22Rv1 (cell line): Measurements from ENCODE around the gene SIRT1.
"Not testable (repeated sequence)": the region's sequence is repeated elsewhere in the genome, so short reads cannot be mapped to it uniquely, and the experiment has no call there.

Experiments
- H3K27ac ChIP-seq: fragments of 450-650 bp; 2 replicates; pipeline ENCODE4 v1.5.1; 2017
- ZFX ChIP-seq: fragments of 450-650 bp; IDR thresholded peaks from 2 replicates; pipeline ENCODE4 v1.6.1; 2017; ENCODE audit warnings: antibody characterized with exemption, borderline replicate concordance
- TF ChIP-seq, protein P1 (sequence below): fragments of 450-650 bp; IDR thresholded peaks from 2 replicates; pipeline ENCODE4 v1.5.1; 2017; ENCODE audit warnings: mild to moderate bottlenecking

Gene SIRT1

DNA sequence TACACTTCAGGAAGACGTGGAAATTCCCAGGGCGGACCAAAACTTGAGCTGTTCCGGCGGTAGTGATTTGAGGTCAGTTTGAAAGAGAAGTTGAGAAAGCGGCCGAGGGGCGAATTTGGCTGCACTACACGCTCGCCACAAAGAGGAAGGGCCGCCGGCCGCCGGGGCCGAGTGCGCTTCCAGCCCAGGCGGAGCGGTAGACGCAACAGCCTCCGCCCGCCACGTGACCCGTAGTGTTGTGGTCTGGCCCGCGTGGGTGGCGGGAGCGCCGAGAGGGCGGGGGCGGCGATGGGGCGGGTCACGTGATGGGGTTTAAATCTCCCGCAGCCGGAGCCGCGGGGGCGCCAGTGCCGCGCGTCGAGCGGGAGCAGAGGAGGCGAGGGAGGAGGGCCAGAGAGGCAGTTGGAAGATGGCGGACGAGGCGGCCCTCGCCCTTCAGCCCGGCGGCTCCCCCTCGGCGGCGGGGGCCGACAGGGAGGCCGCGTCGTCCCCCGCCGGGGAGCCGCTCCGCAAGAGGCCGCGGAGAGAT, at the start of gene SIRT1:
SIRT1 (plus strand) TSS at position 344 of the 529 bp plus-strand sequence; CDS start at position 410, 66 bp downstream.
- TF ChIP-seq ZFX, result no peak
- TF ChIP-seq, protein P1, sequence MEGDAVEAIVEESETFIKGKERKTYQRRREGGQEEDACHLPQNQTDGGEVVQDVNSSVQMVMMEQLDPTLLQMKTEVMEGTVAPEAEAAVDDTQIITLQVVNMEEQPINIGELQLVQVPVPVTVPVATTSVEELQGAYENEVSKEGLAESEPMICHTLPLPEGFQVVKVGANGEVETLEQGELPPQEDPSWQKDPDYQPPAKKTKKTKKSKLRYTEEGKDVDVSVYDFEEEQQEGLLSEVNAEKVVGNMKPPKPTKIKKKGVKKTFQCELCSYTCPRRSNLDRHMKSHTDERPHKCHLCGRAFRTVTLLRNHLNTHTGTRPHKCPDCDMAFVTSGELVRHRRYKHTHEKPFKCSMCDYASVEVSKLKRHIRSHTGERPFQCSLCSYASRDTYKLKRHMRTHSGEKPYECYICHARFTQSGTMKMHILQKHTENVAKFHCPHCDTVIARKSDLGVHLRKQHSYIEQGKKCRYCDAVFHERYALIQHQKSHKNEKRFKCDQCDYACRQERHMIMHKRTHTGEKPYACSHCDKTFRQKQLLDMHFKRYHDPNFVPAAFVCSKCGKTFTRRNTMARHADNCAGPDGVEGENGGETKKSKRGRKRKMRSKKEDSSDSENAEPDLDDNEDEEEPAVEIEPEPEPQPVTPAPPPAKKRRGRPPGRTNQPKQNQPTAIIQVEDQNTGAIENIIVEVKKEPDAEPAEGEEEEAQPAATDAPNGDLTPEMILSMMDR, result no peak
- peak within 1 kb of the TSS; percentile 95 for H3K27ac ChIP-seq

DNA sequence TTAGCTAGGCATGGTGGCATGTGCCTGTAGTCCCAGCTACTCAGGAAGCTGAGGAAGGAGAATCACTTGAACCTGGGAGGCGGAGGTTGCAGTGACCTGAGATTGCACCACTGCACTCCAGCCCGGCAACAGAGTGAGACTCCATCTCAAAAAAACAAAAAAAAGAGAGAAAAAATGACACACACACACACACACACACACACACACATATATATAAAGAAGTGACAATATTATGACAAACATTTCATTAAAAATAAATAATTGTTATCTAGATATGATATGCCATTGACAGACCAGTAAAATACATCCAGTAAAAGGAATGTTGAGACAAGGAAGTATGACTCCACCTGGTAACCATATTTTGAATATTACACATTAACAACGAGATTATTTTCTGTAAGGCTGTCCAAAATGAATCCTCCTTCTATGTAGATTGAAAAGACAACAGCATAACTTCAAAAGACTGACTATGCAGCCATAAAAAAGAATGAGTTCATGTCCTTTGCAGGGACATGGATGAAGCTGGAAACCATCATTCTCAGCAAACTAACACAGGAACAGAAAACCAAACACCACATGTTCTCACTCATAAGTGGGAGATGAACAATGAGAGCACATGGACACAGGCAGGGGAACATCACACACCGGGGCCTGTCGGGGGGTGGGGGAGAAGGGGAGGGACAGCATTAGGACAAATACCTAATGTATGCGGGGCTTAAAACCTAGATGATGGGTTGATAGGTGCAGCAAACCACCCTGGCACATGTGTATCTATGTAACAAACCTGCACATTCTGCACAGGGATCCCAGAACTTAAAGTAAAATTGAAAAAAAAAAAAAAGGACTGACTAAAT, 48.7 kb upstream of the SIRT1 start:
- H3K27ac ChIP-seq, result not testable (repeated sequence)

DNA sequence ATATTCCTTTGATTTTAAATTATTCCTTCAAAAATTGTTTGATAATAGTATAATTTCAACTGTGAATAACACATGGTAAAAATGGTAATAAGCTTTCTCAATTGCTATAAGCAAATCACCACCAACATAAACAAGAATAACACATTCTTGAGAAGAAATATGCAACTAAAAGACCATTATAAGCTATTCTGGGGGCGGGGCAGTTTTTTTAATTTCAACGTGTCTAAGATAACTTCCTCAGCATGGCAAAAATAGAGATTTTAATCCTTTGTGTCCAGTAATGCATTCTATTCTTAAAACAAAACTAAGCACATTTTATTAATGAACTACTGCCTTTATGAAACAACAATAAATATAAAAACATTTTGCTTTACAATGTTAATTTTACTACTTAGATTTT, 48.0 kb upstream of the SIRT1 start:
- H3K27ac ChIP-seq, result no peak overlapping the region
- TF ChIP-seq, protein P1, result no peak
- no peak for TF ChIP-seq ZFX

DNA sequence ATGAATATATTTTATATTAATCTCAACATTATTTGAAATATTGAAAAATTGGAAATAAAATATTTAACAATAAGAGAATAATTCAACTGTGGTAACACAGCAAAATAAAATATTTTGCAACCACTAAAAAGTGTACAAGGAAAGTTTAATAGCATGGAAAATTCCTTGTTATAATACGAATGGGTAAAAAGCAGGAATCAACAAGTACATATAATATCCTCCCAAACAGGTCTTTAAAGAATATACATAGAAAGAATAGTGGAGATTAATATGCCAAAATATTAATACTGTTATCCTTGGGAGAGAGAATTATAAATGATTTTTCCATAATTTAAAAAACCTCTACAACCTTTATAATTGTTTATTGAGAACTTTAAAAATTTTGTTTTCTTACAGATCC, 47.5 kb upstream of the SIRT1 start:
- TF ChIP-seq, protein P1, result no peak
- no peak for TF ChIP-seq ZFX
- H3K27ac ChIP-seq, result peak overlapping the region; percentile 54

DNA sequence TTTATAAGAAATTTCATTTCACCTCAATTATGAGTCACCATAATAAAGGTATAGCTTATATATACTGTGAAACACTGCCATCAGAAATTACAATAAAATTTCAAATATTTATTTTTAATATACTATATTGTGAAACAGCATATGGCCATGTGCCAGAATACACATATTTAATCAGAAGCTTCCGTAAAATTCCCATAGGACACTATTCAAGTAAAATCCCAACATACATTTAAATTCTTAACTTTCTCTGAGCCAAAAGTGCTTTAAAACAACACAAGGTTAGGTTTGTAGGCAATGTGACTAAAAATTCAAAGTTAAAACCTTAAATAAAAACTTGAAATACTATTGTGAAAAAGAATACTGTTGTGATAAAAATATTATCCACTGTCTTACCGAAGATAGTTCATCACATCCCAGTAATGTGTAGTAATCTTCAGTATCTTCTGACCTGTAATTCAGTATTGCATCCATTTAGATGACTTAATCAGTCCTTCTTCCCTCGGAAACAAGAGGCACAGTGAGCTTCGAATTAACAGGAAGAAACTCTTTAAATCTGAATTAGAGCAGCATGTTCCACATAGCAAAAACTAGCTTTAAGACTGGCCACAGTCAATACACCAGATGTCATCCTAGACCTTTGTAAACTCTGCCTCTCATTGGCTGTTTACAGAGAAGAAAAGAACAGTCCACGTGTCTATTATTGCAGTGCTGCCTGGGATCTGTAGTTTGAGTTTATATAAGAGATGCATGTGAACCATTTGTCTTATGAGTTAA, 46.7 kb upstream of the SIRT1 start, which contains the start of gene DNAJC12:
DNAJC12 (minus strand) TSS at position 648 of the 774 bp plus-strand sequence; CDS start at position 471, 177 bp downstream.
- H3K27ac ChIP-seq, result peak within 1 kb of the TSS; percentile 54

DNA sequence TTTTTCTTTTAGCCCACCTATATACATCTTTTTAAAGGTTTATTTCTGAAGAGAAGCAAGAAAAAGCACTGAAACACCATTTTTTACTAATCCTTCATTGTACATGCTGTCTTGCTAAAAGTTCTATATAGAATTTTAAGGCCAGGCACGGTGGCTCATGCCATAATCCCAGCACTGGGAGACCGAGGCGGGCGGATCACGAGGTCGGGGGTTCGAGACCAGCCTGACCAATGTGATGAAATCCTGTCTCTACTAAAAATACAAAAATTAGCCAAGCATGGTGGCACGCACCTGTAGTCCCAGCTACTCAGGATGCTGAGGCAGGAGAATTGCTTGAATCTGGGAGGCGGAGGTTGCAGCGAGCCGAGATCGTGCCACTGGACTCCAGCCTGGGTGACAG, 44.9 kb upstream of the SIRT1 start:
- H3K27ac ChIP-seq, result not testable (repeated sequence)

More for the DNA sequence above, 46.7 kb upstream of the SIRT1 start, which contains the start of gene DNAJC12:
- TF ChIP-seq, protein P1, result no peak
- TF ChIP-seq ZFX, result no peak

DNA sequence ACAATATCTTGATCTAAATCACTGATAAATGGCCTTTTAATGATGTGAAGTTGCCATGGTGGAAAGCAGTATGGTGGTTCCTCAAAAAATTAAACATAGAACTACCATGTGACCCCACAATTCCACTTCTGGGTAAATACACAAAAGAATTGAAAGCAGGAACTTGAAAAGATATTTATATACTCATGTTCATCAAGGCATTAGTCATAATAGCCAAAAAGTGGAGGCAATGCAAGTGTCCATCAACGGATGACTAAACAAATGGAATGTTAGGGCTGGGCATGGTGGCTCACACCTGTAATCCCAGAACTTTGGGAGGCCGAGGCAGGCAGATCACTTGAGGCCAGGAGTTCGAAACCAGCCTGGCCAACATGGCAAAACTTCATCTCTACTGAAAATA, 44.5 kb upstream of the SIRT1 start:
- no peak for TF ChIP-seq ZFX
- TF ChIP-seq, protein P1, result no peak

DNA sequence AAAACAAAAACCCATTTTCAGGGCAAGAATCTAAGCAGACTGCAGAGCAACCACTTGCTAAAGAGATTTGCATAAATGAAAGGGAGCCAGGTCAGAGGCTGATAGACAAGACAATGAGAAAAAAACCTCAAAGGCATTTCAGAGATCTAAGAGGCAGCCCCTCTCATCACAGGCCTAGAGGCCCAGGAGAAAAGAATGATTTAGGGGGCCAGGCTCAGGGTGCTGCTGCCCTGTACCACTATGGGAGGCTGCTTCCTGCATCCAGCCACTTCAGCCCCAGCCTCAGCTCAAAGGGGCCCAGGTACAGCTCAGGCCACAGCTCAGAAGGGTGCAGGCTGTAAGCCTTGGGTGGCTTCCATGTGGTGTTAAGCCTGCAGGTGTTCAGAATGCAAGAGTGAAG, 42.7 kb upstream of the SIRT1 start:
- TF ChIP-seq ZFX, result no peak
- TF ChIP-seq, protein P1, result no peak

More for the DNA sequence above, 44.5 kb upstream of the SIRT1 start:
- no peak overlapping the region for H3K27ac ChIP-seq

More for the DNA sequence above, 42.7 kb upstream of the SIRT1 start:
- H3K27ac ChIP-seq, result no peak overlapping the region
